GM18499 (cell line): ENCODE measurements around the gene WSB2.
"Not testable (repeated sequence)": the region's sequence is repeated elsewhere in the genome, so short reads cannot be mapped to it uniquely, and the experiment has no call there.

ENCODE experiments used
- ATAC-seq: cut with Tn5 transposase; IDR thresholded peaks from one replicate; pipeline ENCODE4 v1.9.1; 2021; ENCODE audit warnings: moderate number of reproducible peaks; ENCODE audit not compliant: insufficient read depth, unreplicated experiment

Gene WSB2

DNA sequence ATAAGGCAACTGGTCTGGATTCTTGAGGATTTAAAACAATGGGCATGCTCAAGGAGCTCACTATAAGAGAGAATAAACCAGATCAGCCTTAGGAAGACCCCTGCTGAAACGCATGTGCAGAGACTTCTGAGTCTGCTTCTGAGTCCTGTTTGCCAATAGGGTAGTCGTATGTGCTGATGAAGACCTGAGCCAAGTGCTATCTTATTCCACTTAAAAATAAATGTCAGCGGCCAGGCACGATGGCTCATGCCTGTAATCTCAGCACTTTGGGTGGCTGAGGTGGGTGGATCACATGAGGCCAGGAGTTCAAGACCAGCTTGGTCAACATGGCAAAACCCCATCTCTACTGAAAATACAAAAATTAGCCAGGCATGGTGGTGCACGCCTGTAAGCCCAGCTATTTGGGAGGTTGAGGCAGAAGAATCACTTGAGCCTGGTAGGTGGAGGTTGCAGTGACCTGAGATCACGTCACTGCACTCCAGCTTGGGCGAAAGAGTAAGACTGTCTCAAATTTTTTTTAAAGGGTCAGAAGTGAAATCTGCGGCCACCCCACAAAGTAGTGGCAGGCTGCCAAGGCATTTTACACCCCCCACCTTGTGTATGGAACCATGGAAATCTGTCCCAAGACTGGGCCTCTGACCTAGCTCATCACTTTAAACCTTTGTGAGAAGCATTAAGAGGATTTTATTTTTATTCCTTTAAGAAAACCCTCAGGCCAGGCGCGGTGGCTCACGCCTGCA, 24.1 kb downstream of the WSB2 start:
- no peak for ATAC-seq

- peak; percentile 71 for ATAC-seq
These were observed 25.6 kb downstream of the WSB2 start for GRCh38 chr12:118035190-118036041.

DNA sequence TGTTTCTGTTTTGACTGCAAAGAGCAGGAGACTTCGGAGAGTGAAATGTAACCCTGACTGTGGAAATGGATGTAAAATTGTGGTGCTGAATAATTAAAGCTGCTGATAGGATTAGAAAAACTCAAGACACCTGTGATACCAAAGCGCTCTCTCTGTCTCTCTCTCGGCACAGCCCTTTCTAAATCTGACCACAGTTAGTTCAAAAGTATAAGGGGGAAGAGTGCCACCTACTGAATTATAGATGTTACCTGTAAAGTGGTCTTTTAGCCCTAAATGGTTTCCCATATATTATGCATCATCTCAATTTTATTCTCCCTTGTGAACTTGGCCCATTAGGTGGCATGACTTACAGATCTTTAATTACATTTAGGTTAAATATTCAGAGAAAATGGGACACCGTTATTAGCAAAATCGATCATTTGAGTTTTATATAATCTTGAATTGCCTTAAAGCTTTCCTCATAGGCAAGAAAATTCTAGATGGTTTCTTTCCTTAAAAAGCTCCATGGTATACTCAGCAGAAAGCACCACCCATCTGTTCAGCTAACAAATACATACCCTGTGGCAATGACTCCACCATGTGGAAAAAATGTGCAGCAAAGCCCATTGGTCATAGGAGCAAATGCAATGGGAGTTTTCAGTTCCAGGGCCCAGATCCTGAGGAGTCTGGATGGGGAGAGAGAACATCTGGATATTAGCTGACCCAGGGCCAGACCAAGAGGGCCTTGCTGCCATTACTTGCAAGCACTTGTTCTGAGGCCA, 26.4 kb downstream of the WSB2 start:
- no peak for ATAC-seq

DNA sequence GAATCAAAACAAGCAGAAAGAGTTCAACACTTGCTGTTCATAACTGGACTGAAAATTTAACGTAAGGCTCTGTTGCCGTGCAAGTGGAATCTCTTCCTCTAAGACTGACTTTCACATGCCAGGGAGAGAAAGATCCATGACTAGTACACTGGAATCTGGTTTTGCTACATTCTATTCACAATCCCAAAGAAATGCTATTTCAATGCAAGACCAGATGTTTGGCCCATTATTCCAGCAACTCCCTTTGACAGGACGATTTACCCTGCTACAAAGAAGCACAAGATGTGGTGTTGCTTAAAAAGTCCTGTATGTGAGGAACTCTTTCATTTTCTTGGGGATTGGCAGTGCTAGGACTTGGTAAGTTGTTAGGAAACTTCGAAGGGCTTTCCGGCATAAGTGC, 27.1 kb downstream of the WSB2 start:
- ATAC-seq: no peak

DNA sequence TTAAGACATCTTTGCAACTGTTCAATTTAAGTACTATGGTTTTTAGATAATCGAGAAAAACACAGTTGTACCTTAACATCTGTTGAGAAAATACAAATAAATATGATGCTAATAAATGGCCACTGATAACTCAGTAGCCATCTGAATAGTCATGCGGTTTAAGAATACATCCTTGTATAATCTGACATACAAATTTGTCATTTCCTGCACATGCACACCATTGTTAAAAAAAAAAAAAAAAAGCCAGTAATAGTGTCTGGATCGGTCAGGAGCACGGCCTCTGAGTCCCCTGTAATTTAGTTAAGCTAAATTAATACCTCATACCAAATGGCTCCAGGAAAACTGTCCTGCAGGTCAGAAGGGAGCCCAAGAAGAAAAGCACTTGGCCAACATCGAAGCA, 27.7 kb downstream of the WSB2 start:
- no peak for ATAC-seq

DNA sequence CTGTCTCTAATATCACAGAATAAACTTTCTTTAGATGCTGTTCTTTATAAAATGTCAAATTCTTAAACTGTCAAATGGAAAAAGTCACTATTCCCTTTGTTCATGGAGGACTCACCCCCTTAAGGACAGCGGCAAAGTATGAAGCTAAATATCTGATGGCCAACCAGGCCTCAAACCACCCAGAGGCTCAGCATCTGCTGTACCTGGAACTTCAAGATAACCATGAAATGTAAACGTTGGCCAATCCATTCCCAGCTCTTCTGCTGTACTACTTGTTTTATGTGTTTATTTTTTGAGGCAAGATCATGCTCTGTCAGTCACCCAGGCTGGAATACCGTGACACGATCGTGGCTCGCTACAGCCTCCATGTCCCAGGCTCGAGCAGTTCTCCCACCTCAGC, 28.8 kb downstream of the WSB2 start:
- ATAC-seq: no peak

- no peak for ATAC-seq
These were observed 31.8 kb downstream of the WSB2 start for GRCh38 chr12:118029166-118029565.

DNA sequence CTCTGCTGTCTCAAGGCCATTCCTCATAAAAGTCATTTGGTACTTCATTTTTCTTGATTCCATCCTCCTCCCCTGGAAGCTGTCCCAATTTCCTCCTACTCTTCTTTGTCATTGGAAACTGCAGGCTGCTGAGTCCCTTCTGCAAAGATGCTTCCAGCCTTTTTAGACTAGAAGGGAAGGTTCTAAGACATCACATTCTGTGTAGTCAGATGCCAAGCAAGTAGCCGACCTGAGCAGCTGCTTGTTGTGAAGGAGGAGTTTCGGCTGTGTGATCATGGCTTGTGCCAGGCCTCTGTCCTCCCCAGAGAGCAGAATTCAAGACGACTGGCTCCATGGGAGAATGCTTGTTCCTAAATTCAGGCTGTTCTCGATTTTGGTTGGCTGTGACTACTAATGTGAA, 35.8 kb downstream of the WSB2 start:
- ATAC-seq: no peak

DNA sequence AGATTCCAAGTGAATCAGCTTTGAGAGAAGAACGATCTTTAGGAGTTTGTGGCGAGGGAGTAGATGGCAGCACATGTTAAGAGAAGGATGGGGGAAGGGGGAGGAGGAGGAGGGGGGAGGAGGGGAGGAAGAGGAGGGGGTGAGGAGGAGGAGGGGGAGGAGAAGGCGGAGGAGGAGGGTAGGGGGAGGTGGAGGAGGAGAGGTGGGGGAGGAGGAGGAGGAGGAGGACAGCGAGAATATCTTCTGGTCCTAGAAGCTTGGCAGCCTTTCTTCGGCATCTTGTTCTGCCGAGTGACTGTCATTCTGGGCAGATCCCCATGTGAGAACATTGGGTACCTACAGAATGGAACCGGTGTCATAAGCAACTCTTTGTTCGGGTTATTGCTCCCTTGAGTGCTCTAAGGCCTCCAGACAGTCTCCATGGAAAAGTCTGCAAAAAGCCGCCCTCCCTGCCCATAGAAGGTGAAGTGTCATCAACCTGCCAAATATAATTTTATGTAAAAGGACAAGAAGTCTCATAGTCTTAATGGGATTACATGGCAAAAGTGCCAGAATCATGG, 37.6 kb downstream of the WSB2 start:
- no peak for ATAC-seq

- ATAC-seq: no peak
These were observed 38.3 kb downstream of the WSB2 start for GRCh38 chr12:118022728-118023109.

GRCh38 chr12:118022097-118022727, 38.8 kb downstream of the WSB2 start:
- ATAC-seq: not testable (repeated sequence)

GRCh38 chr12:118020036-118020435, 40.9 kb downstream of the WSB2 start:
- ATAC-seq: no peak

GRCh38 chr12:118017926-118018325, 43.1 kb downstream of the WSB2 start:
- ATAC-seq: no peak

DNA sequence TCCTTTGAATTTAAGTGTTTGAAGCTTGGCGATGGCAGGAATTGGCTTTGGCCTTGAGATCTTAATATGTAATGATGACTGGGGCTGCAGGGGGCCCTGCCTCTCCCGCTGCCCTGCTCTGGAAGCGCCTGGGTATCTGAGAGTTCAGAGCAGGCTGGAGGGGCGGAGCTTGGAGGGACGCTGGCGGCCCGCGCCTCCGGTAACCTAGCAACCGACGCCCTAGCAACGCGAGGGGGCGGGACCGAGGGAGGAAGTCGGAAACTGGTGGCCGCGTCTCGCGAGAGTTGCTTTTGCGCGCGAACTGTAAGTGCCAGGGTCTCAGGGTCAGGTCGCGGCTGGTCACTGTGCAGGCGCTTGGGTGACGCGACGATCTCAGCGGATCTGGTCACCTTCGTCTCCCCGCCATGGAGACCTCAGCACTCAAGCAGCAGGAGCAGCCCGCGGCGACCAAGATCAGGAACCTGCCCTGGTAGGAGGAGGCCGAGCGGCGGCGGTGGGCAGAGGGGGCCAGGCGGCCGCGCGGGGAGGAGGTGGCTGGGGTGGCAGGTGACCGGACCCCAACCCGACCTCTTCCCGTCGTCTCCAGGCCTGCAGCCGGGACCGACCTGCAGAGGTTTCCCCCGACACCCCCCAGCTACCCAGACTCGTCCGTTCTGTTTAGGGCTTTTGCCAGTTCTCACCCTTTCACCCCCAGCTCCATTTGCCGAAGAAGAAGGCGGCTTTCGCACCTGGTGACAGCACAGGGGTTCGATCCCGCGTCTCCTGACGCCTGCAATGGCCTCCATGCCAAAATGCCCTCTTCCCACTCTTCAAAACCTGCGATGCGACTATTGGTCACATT, 44.3 kb downstream of the WSB2 start, which contains the start of gene RFC5:
RFC5 (plus strand) TSS at position 280 of the 841 bp plus-strand sequence; CDS start at position 405, 125 bp downstream.
- ATAC-seq: peak; percentile 92

DNA sequence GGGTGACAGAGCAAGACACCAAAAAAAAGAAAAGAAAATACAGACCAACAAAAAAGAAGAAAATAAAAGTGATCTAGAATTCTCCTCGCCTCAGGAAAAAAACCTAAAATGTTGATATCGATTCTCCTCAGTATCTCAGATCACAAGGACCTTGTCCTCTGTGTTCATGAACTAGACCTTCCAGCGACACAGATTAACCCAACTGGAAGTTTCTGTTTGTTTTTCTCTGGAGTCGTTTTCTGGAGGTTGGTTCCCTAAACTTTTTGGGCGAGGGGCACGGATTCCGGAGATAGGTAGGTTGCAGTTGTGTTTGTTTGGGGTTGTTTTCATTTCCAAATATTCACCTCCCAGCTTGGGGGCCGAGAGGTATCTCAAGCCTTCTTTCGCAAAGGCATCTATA, 45.0 kb downstream of the WSB2 start:
- no peak for ATAC-seq

DNA sequence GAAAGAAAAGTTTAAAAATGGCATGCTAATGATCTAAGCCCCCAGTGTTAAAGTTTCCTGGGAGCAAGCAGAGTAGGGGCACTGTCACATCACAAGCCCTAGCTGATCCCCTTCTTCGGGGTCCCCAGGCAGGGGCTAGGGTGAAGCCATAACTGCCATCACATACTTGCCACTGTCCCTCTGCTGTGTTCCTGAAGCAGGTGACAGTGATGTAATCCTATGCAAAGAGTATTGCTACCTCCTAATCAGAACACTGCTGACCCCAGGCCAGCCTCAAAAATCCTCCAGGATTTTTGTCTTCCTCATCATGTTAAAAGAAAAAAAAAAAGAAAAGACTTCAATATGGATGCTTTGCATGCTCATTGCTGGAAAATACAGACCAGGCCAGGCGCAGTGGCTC, 45.7 kb downstream of the WSB2 start:
- ATAC-seq: no peak

DNA sequence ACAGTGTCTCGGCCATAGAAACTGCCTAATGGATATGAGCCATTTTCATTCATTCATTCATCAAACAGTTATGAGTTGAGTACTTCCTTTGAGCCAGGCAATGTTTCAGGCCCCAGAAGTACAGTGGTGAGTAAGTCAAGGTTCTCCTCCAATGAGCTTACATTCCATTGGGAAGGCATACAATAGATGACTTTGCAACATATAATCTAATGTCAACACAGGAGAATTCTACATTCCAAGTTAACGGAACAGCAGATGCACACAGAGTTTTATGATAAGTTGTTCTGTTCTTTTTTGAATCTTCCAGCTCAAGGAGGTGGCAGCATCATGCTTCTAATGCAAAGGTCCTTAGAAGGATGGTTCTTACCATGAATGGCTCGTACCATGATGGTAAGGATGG, 47.7 kb downstream of the WSB2 start:
- no peak for ATAC-seq

DNA sequence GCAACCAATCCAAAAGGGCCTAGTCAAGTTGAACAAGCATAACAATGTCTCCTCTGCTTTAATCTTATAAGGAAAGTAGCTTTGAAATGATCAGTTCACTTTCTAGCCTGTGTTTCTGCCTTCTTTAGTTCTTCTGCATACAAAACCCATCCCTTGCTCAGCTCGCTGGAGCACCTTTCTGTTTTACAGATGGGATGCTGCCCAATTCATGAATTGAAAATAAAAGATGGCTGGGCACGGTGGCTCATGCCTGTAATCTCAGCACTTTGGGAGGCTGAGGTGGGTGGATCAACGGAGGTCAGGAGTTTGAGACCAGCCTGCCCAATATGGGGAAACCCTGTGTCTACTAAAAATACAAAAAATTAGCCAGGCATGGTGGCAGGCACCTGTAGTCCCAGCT, 49.0 kb downstream of the WSB2 start:
- ATAC-seq: no peak

DNA sequence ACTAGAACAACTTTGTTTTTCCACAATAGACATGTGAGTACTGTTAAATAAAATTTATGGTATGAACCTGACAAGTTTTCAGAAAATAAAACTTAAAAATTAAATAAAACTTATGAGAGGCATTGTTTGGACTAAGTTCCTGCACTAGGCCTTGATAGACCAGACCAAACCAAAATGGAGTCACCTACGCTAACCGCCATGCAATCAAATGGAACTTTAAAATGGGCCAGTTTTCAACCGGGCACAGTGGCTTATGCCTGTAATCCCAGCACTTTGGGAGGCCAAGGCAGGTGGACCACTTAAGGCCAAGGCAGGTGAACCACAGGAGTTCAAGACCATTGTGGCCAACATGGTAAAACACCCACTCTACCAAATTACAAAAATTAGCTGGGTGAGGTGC, 49.6 kb downstream of the WSB2 start:
- ATAC-seq: no peak
